Kasumi-1 (cell line): Measurements from ENCODE around the gene FGFR3.
"Not testable (repeated sequence)": the region's sequence is repeated elsewhere in the genome, so short reads cannot be mapped to it uniquely, and the experiment has no call there.

Experiments used
- DNase-seq, 2 experiments: peaks; one replicate each; lab custom pipeline; 2025; lab: John Stamatoyannopoulos, UW

FGFR3 gene

DNA sequence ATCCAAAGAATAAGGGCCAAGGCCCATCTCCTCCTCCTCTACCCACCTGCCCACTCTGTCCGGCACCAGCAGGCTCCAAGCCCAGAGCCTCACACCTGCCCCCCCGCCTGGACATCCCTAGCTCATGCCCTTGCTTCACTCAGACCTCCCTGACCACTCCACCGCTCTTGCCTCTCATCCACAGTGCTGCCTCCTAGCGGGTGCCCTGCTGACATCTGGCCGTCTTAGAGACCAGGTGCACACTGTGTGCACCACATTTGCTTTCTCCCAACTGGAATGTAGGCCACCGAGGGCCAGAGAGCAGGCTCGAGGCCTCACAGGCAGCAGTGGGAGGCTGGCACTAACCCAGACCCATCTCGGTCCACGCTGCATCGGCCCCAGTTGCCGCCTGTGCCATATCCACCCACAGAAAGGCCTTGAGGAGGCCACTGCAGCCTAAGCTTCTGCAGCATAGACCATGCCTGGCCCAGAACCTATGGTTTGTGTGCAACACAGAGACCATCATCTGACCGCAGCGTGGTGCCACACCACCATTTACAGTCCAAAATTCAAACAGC, 49.3 kb downstream of the FGFR3 start:
- no peak for DNase-seq

DNA sequence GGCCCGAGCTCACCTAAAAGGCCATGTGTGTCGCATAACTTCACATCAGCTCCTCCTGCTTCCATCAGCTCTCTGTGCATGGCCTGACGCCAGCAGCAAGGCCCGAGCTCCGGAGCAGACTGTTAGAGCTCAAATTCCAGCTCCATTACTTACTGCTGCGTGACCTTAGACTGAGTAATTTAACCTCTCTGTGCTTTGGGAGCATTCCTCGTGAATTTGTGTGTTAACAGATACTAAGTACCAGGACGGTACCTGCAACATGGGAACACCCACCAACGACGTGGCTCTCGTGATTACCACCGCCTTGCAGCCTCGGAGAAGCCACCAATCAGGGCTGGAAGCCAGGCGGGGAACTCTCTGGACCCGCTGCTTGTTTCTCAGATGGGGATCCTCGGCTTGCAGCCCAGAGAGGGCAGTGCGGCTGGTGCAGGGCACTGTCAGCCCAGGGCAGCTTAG, 49.9 kb downstream of the FGFR3 start:
- no peak for DNase-seq

DNA sequence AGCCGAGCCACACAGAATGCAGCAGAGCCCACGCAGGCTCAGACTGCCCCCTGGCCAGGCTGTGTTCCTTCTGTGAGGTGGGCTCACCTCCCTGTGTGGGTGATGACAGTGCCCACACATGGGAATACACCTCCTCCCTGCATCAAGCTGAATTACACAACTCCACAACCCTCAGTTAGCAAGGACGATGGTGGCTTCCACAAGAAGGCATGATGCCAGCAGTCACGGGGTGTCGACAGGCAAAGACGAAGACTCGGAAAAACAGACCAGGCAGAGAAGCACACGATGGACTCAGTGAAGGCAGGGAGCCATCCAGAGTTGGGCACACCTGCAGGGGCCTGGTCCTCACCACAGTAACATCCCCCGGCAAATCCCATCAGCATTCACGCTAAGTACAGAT, 50.8 kb downstream of the FGFR3 start:
- DNase-seq: no peak

DNA sequence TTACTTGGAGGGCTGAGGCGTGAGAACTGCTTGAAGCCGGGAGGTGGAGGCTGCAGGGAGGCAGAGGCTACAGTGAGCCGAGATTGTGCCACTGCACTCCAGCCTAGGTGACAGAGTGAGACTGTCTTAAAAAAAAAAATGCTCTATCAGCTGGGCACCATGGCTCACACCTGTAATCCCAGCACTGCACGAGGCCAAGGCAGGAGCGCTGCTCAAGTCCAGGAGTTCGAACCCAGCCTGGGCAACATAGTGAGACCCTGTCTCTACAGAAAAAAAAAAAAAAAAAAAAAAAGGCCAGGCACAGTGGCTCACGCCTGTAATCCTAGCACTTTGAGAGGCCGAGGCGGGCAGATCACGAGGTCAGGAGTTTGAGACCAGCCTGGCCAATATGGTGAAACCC, 51.5 kb downstream of the FGFR3 start:
- DNase-seq: not testable (repeated sequence)

DNA sequence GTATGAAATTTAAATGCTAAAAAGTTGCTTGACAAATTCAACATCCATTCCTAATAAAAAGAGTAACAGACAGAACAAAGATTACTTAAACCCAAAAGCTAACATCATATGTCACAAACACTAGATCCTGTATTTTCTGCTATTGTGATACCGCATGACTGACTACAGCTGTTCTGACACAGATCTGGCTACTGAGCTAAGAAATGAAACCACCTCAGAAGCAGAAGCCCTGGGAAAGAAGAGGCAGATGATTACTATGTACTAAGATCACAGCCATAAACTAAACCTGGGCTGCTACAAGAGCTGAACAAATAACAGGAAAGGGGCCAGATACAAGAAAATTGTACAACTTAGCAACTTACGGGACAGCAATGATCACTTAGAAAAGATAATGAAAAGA, 53.5 kb downstream of the FGFR3 start:
- DNase-seq: no peak

DNA sequence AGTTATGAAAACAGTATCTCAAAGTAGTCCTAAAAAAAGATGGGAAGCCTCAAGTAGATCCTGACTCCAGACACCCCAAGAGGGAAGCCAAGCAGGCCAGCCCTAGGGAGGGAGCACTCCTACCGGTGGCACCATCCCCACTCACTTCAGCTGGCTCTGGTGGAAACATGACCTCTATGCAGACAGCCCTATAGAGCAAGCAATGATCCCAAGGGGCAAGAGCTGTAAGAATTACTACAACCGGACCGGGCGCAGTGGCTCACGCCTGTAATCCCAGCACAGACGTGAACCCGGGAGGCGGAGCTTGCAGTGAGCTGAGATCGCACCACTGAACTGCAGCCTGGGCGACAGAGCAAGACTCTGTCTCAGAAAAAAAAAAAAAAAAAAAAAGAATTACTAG, 57.2 kb downstream of the FGFR3 start:
- no peak for DNase-seq

DNA sequence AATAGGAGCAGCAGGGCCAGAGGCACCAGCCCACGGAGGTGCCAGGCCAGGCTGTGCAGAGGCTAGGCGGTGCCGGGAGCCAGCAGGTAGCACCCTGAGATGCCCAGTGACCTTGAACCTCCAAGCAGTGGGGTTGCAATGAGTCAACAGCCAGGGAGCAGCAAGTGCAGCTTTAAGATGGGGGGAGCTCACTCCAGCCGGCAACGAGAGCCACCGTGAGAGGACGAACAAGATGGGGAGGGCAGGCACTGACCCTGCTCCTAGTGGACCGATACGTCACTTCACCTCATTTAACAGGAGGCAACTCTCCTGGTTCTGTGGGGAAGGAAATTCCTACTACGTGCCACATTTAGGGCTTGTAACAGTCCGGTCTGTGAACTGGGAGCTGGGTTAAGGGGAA, 58.1 kb downstream of the FGFR3 start:
- no peak for DNase-seq

DNA sequence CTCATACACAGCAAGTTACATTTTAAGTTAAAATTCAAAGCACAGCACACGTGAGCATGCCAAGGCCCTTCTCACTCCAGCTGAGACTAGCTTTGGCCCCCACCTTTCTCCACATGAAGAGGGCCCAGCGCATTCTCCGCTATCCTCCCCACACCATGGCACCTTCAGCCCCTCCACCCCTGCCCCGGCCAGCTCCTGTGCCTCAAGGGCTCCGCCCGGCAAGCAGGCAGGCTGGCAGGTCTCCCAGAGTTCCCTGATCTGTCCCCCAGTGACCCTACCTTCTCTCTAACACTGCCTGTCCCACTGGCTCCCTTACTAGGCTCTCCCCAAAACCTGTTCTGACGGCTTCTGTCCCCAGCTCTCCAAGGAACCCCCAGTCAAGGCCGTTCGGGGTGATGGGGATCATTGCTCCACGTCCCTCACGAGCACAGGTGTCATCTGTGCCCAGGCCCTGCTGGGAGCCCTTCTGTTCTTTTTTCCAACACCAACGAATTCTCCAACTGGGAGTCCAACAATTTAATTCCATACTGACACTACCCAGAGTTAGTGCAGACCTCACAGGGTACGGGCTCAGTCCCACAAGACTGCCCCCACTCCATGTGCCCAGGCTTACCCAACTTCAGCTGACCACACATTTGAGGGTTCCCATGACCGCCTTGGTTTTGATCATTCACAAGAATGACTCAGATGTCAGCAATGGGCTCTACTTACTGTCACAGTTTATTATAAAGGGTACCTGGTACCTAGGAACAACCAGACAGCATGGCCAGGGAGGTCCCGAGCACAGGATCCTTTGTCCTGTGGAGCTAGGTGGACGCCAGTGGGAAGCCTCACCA, 58.7 kb downstream of the FGFR3 start:
- no peak for DNase-seq

DNA sequence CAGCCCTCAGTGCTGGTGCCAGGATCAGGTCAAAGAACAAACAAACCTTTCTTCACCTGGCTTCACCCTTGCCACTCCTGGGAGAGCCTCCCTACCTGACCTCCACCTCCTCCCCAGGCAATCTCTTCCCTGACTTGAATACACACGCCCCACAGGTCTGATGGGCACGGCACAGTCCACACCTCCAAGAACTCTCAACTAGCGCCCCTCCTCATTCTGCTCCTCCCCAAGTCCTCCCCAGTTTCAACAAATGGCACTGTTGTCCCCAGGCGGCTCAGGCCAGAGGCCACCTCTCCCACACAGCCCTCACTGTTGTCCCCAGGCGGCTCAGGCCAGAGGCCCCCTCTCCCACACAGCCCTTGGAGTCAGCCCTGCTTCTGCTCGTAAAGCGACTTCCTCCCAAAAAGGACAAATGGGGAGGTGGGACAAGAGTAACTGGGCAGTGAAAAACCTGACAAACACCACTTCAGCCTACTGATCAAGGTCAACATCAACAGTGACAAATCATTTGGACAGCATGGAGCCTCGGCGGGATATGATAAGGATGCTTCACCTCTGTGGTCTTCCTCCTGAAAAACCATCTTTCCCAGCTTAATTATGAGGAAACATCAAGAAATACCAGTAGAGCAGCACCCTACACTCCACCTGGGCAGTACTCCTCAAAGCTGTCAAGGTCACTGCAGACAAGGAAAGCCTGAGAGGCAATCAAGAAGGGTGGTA, 60.0 kb downstream of the FGFR3 start:
- DNase-seq: no peak

DNA sequence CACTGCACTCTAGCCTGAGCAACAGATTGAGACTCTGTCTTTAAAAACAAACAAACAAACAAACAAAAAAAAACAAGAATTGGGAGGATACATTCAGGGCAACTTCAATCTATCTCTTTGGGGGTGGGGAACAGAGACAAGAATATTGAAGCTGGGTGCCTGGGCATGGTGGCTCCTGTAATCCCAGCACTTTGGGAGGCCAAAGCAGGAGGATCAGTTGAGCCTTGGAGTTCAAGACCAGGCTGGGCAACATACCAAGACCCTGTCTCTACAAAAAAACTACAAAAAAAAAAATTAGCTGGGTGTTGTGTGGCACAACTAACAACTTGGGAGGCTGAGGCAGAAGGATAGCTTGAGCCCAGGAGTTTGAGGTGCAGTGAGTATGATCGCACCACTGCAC, 61.7 kb downstream of the FGFR3 start:
- DNase-seq: no peak

DNA sequence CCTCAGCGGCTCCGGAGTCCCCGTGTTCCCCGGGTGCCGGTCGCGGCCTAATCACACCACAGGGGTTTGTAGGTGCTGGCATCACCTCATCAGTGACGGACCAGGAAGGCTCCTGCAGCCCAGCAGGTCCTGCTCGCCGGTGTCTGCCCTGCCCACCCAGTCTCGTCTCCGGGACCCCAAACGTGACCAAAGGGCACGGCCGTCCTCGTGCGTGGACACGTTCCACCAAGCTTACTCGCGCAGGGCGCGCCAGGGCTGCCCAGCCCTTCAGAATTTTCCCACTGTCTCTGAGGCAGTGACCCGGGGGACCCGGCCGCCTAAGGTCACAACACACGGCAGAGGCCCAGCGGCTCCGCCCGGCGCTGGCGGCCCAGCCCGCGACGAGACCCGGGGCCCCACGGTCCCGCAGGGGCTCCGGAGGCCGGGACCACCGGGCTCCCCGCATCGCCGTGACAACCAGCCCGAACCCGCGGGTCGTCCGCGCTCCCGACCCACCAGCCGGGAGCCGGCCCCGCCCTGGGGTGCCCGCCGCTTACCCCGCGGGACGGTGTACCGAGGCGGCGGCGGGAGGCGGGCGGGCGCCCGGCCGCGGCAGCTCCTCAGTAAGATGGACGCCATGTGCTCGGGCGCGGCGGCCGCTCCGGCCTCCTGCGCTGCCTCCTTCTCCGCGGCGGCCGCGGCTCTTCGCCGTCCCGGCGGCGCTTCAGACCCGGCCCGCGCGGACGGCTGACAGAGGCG, 62.4 kb downstream of the FGFR3 start:
- no peak for DNase-seq

DNA sequence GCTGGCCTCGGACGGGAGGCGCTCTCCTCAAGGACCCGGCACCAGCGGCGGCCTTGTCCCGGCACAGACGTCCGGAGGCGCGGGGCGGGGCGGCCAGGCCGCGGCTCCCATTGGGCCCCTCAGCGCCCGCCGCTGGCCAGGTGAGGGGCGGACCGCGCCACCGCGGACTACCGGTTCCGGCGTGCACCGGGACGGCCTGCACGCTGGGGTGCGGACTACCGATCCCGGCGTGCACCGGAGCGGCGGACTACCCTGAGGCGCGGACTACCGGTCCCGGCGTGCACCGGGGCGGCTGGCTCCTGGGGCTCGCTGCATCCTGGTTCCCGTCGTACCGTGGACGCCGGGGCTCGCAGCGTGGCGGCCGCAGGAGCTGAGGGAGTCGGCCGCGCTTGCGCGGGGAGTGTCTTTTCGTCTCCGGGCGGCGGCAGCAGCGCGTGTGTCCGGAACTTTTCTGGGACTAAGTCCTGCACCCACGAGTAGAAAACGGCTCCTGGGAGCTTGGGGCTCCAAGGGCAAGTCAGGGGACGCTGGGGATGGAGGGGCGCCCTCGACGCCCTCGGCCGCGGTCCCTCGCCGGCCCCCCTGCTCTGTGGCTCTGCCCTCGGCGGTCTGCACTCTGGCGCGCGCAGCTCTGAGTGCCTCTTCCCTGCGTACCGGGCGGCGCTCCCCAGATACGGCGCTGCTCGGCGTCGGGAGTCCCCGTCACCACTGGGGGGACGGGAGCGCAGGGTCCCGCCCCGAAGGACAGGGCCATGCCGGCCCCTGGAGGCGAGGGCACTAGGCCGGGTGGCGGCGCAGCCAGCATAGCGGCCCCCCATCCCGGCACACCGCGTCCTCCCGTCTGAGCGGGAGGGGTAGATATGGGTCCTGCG, 63.2 kb downstream of the FGFR3 start, which contains the start of gene LETM1:
LETM1 (minus strand) TSS at position 86 of the 872 bp plus-strand sequence. CDS start 206 bp downstream, outside the sequence.
- peak; percentile 90 to 92 for DNase-seq

DNA sequence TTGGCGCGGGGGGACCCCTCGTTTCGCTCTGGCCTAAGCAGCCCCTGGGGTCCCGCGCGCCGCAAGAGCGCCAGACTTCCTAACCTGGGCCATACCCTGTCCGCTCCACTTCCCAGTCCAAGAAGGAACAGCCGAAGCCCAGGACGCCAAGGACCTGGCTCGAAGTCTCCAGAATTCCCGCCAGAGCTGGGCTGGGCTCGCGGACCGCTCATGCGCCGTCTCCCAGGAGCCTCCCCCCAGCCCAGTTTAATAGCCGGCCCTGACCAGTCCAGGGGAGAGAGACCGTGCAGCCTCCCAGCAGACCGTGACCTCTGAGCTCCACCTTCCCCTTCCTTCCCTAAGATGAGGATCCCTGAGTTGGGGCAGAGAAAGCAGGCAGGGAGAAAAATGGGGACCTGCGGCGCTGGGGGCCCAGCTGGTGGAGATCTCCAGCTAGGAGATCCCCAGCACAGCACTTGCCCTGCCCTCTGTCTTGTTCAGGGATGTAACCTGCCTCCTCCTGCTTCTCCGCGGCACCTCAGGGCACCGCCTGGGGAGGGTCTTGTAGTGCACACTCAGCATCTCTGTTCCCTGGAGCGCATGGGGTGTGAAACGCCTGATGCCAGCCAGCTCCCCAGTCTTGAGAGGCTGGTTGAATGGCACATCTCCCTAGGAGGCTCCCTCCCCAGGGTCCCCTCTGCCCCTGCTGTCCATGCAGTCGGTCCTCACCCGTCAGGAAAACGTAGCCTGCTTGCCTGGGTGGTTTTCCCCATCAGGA, 64.0 kb downstream of the FGFR3 start:
- no peak for DNase-seq

DNA sequence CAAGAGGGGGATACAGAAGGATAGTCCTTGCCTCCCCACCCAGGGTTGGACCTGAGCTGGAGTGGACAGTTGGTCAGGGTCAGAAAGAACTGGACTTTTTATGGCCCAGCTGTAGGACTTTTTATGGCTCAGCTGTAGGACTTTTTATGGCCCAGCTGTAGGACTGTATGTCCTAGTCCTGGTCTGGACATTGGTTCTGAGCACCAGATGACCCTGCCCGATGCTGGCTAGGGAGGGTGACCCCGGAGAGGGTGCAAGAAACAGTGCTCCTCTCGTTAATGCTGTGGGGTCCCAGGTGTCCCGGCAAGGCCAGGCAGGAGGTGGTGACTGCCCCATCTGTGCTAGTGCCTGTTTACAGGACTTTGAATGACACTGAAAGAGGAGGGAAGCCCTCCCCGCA, 64.8 kb downstream of the FGFR3 start:
- no peak for DNase-seq
